CD4-positive, alpha-beta T cell treated with Interleukin-2 at 100 ng/mL for 4 hours (primary cell): ENCODE results near the gene IL1RL1.

Experiments used
- DNase-seq: peaks from one replicate; pipeline ENCODE4 v3.0.0-alpha.2; 2020; ENCODE audit warnings: low spot score

IL1RL1 gene

GRCh38 chr2:102291319-102292075 lies 19.9 kb upstream of the IL1RL1 start:
- no peak for DNase-seq

GRCh38 chr2:102294802-102295489 lies 16.4 kb upstream of the IL1RL1 start:
- no peak for DNase-seq

GRCh38 chr2:102295566-102295965 lies 15.8 kb upstream of the IL1RL1 start:
- DNase-seq = no peak

- no peak for DNase-seq
These were observed 14.9 kb upstream of the IL1RL1 start for GRCh38 chr2:102296449-102296848.

- DNase-seq = no peak
These were observed 13.5 kb upstream of the IL1RL1 start for GRCh38 chr2:102297891-102298290.

- DNase-seq = peak; percentile 55
These were observed 9.4 kb upstream of the IL1RL1 start for GRCh38 chr2:102301867-102302362.

GRCh38 chr2:102302458-102302857 lies 8.9 kb upstream of the IL1RL1 start:
- no peak for DNase-seq

- DNase-seq = no peak
These were observed 7.8 kb upstream of the IL1RL1 start for GRCh38 chr2:102303589-102303988.

- DNase-seq = no peak
These were observed 7.1 kb upstream of the IL1RL1 start for GRCh38 chr2:102304268-102304667.

GRCh38 chr2:102304711-102305611 lies 6.4 kb upstream of the IL1RL1 start:
- no peak for DNase-seq

- no peak for DNase-seq
These were observed 5.2 kb upstream of the IL1RL1 start for GRCh38 chr2:102306125-102306524.

GRCh38 chr2:102313025-102313424 lies 1.7 kb downstream of the IL1RL1 start:
- DNase-seq = no peak

- no peak for DNase-seq
These were observed 2.1 kb downstream of the IL1RL1 start for GRCh38 chr2:102313471-102313870.

- no peak for DNase-seq
These were observed 2.6 kb downstream of the IL1RL1 start for GRCh38 chr2:102313950-102314349.

- DNase-seq = no peak
These were observed 4.6 kb downstream of the IL1RL1 start for GRCh38 chr2:102315921-102316320.

- no peak for DNase-seq
These were observed 6.4 kb downstream of the IL1RL1 start for GRCh38 chr2:102317715-102318114.

- no peak for DNase-seq
These were observed 7.1 kb downstream of the IL1RL1 start for GRCh38 chr2:102318437-102318836.

GRCh38 chr2:102321941-102322719 lies 10.8 kb downstream of the IL1RL1 start:
- DNase-seq = no peak

- peak; percentile 17 for DNase-seq
These were observed 13.6 kb downstream of the IL1RL1 start for GRCh38 chr2:102324914-102325313.

- DNase-seq = no peak
These were observed 20.1 kb downstream of the IL1RL1 start for GRCh38 chr2:102331311-102331980.

GRCh38 chr2:102334486-102334885 lies 23.1 kb downstream of the IL1RL1 start:
- no peak for DNase-seq
